GM19351 (cell line): Measurements from ENCODE around the gene ARL10.

ENCODE experiments used
- ATAC-seq: cut with Tn5 transposase; IDR thresholded peaks from one replicate; pipeline ENCODE4 v1.9.1; 2021; ENCODE audit warnings: mild to moderate bottlenecking, moderate library complexity; ENCODE audit not compliant: unreplicated experiment

ARL10 gene

GRCh38 chr5:176365351-176366231, at the start of gene ARL10:
TSS of gene ARL10 (plus strand) at chr5:176365487. CDS start at chr5:176365564, 77 bp downstream.
- peak; percentile 39 for ATAC-seq

GRCh38 chr5:176317534-176318374, 47.5 kb upstream of the ARL10 start:
- no peak for ATAC-seq

- ATAC-seq: no peak
These were observed 45.3 kb upstream of the ARL10 start for GRCh38 chr5:176319827-176320554.

- no peak for ATAC-seq
These were observed 44.7 kb upstream of the ARL10 start for GRCh38 chr5:176320577-176320976.

GRCh38 chr5:176334031-176334770, 31.1 kb upstream of the ARL10 start:
- ATAC-seq: no peak

- no peak for ATAC-seq
These were observed 27.4 kb upstream of the ARL10 start for GRCh38 chr5:176337913-176338312.

- ATAC-seq: no peak
These were observed 26.0 kb upstream of the ARL10 start for GRCh38 chr5:176339304-176339703.

- ATAC-seq: no peak
These were observed 23.7 kb upstream of the ARL10 start for GRCh38 chr5:176341325-176342157.

- ATAC-seq: no peak
These were observed 23.2 kb upstream of the ARL10 start for GRCh38 chr5:176342158-176342483.

GRCh38 chr5:176342766-176343458, 22.4 kb upstream of the ARL10 start:
- no peak for ATAC-seq

GRCh38 chr5:176350416-176350815, 14.9 kb upstream of the ARL10 start:
- ATAC-seq: no peak

- no peak for ATAC-seq
These were observed 13.0 kb upstream of the ARL10 start for GRCh38 chr5:176352116-176352878.

GRCh38 chr5:176353533-176353932, 11.8 kb upstream of the ARL10 start:
- no peak for ATAC-seq

GRCh38 chr5:176355400-176356178, 9.7 kb upstream of the ARL10 start:
- no peak for ATAC-seq

- no peak for ATAC-seq
These were observed 9.1 kb upstream of the ARL10 start for GRCh38 chr5:176356179-176356566.

- no peak for ATAC-seq
These were observed 5.6 kb upstream of the ARL10 start for GRCh38 chr5:176359658-176360057.

GRCh38 chr5:176360894-176361436, 4.3 kb upstream of the ARL10 start:
- ATAC-seq: no peak
